GM20431 (cell line): Measurements from ENCODE around the gene CCDC127.
"Not testable (repeated sequence)": the region's sequence is repeated elsewhere in the genome, so short reads cannot be mapped to it uniquely, and the experiment has no call there.

Experiments
- in situ Hi-C: fragments of 300-500 bp; cut with MseI, MboI; formaldehyde crosslinking; loops from one replicate; pipeline ENCODE4 v1.15.0; 2020; ENCODE audit warnings: low sequenced_read_pairs; ENCODE audit not compliant: unreplicated experiment

The CCDC127 gene, protein sequence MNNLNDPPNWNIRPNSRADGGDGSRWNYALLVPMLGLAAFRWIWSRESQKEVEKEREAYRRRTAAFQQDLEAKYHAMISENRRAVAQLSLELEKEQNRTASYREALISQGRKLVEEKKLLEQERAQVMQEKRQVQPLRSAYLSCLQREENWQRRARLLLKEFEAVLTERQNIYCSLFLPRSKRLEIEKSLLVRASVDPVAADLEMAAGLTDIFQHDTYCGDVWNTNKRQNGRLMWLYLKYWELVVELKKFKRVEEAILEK

DNA sequence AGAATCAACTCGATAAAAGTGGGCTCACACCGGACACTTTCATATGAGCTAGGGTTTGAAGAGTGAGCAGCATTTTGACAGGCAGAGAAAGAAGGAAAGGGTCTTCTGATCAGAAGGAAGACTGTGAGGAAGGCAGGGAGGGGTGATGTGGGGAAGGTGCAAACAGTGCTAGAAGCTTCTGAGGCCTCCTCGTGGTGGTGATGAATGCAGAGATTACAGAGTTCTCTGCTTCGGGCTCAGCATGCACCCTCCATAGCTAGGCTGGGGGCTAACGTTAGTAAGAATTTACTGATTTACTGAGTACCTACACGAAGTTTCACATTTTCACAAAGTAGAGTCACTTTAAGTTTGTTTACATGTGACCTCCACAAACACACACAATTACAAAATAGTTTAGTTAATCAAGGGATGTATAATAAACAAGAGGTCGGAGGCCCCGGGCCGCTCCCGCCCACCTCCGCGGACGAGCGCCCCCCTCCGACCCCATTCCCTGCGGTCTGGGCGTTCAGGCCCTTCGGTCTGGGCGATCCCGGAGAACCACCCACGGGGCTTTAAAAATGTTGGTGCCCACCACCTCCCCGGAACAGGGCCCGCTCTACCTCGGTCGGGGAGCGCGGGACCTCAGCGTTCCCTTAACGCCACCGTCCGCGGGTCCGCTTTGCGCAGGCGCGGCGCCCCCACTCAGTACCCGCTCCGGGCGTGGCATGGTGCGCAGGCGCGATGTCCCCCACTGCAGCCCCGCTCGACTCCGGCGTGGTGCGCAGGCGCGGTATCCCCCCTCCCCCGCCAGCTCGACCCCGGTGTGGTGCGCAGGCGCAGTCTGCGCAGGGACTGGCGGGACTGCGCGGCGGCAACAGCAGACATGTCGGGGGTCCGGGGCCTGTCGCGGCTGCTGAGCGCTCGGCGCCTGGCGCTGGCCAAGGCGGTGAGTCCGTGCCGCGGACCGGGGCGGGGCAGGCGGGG is at the start of gene CCDC127, which contains the start of gene SDHA:
Gene CCDC127, minus strand, starts transcription at position 660 of the 963 bp plus-strand sequence. CDS start 1,304 bp downstream, outside the sequence.
Gene SDHA, plus strand, starts transcription at position 827 of the 963 bp plus-strand sequence. Its CDS starts 36 bp downstream, at position 863.
- in situ Hi-C loops: not testable (repeated sequence)

DNA sequence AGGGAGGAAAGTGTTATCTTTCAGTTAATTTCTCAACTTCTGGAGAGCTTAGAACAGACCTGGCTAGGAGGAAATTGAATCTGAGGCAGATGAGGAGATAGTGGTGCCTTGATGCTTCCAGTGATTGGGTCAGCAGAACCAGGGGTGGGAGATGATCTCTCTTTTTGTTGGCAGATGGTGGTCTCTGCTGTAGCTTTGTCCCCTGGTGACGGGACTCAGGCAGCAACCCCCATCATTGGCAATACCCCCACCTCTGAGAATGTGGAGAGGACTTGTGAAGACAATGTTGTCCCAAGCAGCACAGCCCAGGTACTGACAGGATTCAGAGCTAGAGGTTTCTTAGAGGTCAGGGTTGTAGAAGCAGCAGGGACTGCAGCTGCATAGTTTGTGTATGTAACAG is 49.8 kb upstream of the CCDC127 start:
- in situ Hi-C loops: no loop called here

DNA sequence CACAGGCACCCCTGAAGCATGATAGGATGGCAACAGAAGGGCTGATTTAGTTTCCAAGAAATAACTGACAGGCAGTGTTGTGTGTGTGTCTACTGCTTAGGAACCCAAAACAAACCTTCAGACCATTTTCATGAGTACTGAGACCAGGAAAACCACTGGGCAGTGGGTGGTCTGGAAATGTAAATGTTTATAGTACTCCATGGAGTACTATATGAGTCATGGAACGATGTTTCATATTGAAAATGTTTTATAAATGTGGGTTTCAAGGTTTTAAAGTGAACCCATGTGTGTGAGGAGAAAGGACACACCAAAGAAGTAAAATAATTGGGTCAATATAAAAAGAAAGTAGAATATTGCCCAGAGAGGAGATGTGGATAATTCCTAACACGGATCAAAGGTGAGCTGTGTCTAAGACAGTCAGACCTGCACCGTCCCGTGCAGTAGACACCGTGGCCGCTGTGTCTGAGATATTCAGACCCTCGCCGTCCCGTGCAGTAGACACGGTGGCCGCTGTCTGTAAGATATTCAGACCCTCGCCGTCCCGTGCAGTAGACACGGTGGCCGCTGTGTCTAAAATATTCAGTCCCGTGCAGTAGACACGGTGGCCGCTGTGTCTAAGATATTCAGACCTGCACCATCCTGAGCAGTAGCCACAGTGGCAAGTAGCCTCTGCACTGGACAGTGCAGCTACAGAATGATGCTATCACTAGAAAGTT is 48.5 kb upstream of the CCDC127 start:
- in situ Hi-C loops: not testable (repeated sequence)

DNA sequence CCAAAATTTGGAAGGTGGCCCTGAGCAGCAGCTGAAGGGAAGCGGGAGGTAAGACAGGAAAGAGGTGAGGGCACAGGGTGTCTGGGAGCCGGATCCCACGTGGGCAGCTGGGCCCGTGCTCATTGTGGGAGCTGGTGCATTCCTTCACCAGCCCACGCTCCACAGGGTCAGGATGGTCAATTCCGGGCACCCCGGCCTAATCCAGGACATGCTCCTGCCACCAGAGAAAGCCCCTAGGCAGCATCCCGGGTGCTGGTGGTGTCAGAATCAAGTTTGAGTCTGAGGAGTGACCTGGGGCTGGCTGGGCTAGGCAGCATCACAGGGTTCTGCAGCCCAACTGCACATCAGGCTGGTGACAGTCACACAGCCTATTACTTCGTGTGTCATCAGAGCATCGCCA is 46.4 kb upstream of the CCDC127 start:
- in situ Hi-C loops: no loop called here

DNA sequence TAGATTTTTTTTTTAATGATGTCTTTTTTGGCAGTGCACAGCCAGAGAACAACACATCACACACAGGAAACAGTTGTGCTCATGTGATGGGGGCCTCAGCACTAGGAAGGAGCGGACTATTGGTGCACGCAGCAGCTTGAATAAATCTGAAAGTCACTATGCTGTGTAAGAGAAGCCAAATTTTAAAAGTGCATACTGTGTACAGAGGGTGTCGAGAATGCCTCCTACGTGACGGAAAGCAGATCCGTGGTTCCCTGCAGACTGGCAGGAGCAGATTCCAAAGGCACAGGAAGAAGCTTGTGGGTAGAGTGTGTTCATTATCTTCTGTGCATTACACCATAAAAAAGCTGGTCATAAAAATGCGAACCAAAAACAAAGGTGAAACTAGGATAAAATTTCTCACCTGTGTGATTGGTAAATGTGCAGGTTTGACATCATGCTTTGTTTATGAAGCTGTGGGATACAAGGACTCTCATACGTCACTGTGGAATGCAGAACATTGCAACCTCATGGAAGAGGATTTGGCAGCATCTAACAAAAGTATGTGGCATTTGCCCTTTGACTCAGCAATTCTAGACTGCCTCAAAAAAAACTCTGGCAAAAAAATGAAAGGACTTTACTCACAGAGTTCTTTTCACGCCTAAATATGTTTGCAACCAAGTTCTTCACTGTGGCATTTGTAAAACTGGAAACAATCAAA is 45.5 kb upstream of the CCDC127 start:
- in situ Hi-C loops: not testable (repeated sequence)

DNA sequence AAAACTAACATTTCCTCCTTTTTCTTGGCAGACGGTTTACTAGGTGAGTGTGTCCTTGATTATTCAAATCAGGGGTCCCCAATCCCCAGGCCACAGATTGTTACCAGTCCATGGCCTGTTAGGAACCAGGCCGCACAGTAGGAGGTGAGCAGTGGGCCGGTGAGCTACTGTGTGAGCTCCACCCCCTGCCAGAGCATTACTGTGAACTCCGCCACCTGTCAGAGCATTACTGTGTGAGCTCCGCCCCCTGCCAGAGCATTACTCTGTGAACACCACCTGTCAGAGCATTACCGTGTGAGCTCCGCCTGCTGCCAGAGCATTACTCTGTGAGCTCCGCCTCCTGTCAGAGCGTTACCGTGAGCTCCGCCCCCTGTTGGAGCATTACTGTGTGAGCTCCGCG is 39.2 kb upstream of the CCDC127 start:
- in situ Hi-C loops: no loop called here

DNA sequence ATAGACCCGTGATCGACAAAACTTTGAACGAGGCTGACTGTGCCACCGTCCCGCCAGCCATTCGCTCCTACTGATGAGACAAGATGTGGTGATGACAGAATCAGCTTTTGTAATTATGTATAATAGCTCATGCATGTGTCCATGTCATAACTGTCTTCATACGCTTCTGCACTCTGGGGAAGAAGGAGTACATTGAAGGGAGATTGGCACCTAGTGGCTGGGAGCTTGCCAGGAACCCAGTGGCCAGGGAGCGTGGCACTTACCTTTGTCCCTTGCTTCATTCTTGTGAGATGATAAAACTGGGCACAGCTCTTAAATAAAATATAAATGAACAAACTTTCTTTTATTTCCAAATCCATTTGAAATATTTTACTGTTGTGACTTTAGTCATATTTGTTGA is 38.4 kb upstream of the CCDC127 start:
- in situ Hi-C loops: not testable (repeated sequence)

DNA sequence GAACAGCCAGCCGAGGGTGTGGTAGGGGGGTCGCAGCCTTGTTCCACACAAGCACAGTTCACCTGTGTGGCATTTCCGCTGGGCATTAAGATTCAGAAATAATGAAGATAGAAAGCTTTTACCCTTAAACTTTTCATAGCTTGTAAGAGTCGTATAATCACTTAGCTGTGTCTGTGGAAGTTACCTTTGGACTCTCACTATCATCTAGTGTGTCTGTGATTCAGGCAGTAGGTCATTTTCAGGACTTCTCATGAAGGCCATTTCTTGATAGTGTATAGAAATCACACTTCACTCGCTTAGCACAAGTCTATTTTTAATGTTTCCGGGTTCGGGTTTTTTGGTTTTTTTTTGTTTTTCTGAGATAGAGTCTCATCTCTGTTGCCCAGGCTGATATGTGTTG is 37.2 kb upstream of the CCDC127 start:
- in situ Hi-C loops: not testable (repeated sequence)

DNA sequence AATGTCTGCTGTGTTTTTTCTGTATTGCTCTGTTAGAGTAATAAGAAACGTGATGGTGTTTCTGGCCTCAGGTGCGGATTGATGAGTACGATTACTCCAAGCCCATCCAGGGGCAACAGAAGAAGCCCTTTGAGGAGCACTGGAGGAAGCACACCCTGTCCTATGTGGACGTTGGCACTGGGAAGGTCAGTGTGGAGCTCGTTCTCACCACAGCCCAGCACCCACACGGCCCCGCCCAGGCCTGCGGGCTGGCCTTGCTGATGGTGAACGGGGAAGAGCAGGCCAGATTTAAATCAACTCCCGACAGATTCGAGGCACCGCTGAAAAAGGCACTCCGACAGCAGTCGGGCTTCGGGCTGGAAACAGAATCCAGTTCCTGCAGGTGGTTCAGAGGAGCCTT is 36.4 kb upstream of the CCDC127 start:
- in situ Hi-C loops: not testable (repeated sequence)

DNA sequence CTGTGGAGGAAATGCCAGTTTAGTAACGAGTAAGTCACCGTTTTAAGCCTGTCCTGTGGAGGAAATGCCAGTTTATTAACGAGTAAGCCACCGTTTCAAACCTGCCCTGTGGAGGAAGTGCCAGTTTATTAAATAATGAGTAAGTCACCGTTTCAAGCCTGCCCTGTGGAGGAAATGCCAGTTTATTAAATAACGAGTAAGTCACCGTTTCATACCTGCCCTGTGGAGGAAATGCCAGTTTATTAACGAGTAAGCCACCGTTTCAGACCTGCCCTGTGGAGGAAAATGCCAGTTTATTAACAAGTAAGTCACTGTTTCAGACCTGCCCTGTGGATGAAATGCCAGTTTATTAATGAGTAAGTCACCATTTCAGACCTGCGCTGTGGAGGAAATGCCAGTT is 34.6 kb upstream of the CCDC127 start:
- in situ Hi-C loops: no loop called here

DNA sequence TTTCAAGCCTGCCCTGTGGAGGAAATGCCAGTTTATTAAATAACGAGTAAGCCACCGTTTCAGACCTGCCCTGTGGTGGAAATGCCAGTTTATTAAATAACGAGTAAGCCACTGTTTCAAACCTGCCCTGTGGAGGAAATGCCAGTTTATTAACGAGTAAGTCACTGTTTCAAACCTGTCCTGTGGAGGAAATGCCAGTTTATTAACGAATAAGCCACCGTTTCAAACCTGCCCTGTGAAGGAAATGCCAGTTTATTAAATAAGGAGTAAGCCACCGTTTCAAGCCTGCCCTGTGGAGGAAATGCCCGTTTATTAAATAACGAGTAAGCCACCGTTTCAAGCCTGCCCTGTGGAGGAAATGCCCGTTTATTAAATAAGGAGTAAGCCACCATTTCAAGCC is 34.0 kb upstream of the CCDC127 start:
- in situ Hi-C loops: not testable (repeated sequence)

DNA sequence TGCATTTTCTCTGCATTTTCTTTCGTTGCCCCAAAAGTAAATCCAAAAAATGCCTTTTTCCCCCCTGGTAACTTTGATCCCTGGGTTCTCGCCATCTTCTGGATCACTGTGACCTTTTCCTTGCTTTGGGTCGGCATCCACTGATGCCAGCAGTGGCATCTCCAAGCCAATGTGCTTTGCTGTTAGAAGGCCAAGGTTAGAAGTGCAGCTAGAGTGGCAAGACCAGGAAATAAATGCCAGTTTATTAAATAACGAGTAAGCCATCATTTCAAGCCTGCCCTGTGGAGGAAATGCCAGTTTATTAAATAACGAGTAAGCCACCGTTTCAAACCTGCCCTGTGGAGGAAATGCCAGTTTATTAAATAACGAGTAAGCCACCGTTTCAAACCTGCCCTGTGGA is 33.6 kb upstream of the CCDC127 start:
- in situ Hi-C loops: not testable (repeated sequence)

DNA sequence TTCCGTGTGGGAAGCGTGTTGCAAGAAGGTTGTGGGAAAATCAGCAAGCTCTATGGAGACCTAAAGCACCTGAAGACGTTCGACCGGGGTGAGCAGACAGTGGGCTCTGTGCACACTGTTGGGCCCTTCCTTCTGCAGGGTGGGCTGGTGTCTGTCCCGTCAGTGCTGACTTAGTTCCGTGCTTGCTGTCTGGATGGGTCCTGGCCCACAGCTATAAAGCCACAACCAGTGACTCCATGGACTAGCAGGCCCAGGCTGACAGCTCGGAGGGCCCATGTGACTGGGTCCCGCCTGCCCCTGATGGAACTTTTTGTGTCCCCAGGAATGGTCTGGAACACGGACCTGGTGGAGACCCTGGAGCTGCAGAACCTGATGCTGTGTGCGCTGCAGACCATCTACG is 33.1 kb upstream of the CCDC127 start:
- in situ Hi-C loops: not testable (repeated sequence)

DNA sequence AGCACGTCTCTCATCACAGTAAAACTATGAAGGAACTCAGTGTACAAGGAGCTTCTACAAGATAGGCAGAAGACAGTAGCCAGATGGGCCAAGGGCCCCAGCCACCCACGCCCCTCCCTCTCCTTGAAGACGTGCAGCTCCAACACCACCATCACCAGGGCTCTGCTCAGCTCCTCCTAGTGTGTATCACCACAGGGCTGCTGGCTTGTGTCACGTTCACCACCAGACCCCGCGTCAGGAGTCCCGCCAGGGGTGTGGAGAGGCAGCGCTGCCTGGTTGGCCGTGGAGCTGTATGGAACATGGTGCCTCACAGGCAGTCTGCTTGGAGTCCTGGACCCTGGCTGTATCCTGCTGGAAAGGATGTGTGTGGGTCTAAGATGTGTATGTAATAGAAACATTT is 32.4 kb upstream of the CCDC127 start:
- in situ Hi-C loops: not testable (repeated sequence)

DNA sequence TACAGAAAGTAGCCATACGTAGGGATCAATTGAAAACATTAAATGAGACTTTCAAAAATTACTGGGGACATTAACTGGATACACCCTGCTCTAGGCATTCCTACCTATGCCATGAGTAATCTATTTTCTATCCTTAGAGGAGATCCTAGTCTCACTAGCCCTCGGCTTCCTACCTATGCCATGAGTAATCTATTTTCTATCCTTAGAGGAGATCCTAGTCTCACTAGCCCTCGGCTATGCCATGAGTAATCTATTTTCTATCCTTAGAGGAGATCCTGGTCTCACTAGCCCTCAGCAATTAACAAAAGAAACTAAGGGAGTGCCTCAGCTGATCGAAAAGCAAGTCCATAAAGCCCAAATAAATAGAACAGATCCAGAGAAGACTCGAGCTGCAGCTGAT is 27.8 kb upstream of the CCDC127 start:
- in situ Hi-C loops: not testable (repeated sequence)

DNA sequence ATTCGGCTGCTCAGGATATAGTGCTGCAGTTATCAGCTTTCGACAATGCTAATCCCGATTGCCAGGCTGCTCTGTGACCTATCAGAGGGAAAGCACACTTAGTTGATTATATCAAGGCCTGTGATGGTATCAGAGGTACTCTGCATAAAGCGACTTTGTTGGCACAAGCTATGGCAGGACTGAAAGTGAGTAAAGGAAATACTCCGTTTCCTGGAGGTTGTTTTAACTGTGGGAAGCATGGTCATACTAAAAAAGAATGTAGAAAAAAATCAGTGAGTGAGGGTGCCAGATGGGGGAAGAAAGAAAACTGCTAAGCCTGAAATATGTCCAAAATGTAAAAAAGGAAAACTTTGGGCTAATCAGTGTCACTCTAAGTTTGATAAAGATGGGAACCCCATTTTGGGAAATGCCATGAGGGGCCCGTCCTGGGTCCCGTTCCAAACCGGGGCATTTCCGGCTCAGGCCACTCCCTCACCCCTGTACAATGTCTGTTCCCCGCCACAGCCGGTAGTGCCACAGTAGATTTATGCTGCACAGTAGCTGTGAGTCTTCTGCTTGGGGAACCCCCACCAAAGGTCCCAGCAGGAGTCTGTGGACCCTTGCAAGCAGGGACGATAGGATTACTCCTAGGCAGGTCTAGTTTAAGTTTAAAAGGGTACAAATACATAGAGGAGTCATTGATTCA is 25.9 kb upstream of the CCDC127 start:
- in situ Hi-C loops: not testable (repeated sequence)

DNA sequence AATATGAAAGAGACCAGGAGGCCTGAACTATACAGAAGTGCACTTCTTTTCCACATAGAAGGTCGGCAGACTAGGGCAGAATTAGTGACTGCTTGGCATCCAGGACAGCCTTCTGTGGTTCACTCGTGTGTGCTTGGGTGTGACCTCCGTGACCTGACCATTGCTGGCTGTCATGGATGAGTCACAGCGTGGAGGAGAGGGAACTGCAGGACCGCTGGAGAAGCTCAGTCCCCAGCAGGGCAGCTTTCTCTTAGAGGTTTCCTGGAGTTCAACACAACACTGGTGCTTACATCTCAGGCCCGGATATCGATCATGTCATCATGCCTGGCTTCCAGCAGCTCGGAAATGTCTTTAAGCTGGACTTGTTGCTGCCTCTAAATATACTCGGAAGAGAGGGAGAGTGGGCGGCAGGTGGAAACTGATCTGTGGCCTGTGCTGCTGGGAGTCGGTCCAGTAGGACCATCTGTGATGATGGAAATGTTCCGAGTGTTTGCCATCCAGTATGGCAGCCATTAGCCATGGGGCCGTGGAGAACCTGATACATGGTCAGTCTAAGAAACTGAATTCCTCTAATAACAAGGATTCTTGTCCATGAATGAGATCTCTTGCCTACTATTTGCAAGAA is 23.2 kb upstream of the CCDC127 start:
- in situ Hi-C loops: not testable (repeated sequence)

DNA sequence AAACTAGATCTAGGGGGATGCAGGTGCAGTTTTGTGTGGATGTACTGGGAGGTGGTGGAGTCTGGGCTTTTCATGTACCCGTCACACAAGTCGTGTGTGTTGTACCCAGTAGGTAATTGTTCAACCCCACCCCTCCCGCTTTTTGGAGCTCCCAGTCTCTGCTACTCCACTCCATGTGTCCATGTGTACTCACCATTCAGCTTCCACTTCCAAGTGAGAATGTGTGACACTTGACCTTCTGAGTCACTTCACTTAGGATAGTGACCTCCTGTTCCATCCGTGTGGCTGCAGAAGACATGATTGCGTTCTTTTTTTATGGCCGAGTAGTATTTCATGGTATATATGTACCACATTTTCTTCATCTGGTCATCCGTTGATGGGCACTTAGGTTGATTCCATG is 22.6 kb upstream of the CCDC127 start:
- in situ Hi-C loops: not testable (repeated sequence)

DNA sequence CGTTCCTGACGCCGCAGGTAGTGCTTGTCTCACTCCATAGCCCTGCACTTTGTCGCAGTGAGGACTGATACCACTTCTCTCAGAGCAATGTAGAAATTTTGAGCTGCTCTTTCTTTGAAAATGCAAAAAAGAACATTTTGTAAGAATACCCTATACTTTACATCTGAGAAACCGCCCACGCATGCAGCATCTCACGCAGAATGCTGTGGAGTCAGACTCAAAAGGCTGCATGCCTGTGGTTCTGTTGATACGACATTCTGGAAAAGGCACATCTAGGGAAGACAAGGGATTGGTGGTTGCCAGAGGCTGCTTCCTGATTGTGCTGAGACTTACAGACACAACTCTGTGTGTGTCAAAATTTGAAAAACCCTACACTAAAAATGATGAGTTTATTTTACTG is 20.0 kb upstream of the CCDC127 start:
- in situ Hi-C loops: not testable (repeated sequence)
